Right lobe of liver (tissue), 6 donors: Measurements from ENCODE around the gene HIGD1A. TPM values are rescaled to one million over a fixed set of nuclear protein-coding genes. Genes with fewer than 3 reads are reported as not detected.

ENCODE experiments used
- ATAC-seq, 4 donors: fragments of 200-7000 bp; cut with Tn5 transposase; one replicate each; pipeline ENCODE4 v1.9.1; 2020; ENCODE audit warnings: mild to moderate bottlenecking in 4 of 4, moderate library complexity in 4 of 4
- DNase-seq, 3 donors: peaks; one replicate each; pipeline ENCODE4 v3.0.0-alpha.2; 2020
- H3K27ac ChIP-seq, 3 donors: fragments of 200-600 bp; one replicate each; pipeline ENCODE4 v1.8.0; 2022
- H3K27me3 ChIP-seq, 2 donors: fragments of 200-600 bp; one replicate each; pipeline ENCODE4 v1.8.0; 2022
- H3K36me3 ChIP-seq, 4 donors: fragments of 200-600 bp; sonication (generic) in 1 of 4; one replicate each; pipeline versions ENCODE4 v1.5.1 to v1.8.0; 2017 to 2022; ENCODE audit warnings: control low read depth in 1 of 4
- H3K4me1 ChIP-seq, 4 donors: fragments of 200-600 bp; sonication (generic) in 1 of 4; one replicate each; pipeline versions ENCODE4 v1.5.1 to v1.8.0; 2017 to 2022; ENCODE audit warnings: control low read depth in 1 of 4
- H3K4me3 ChIP-seq, 3 donors: fragments of 200-600 bp; one replicate each; pipeline ENCODE4 v1.8.0; 2022
- H3K9me3 ChIP-seq, 4 donors: fragments of 200-600 bp; sonication (generic) in 1 of 4; one replicate each; pipeline versions ENCODE4 v1.5.1 to v1.8.0; 2017 to 2022; ENCODE audit warnings: control low read depth in 1 of 4
- POLR2A ChIP-seq: fragments of 450-650 bp; IDR thresholded peaks from one replicate; pipeline ENCODE4 v1.6.1; 2017; ENCODE audit warnings: antibody characterized with exemption, mild to moderate bottlenecking
- whole genome bisulfite sequencing: methylation state at CpG from one replicate; pipeline ENCODE4 v1.1.6; 2018; ENCODE audit warnings: low coverage, low lambda C conversion rate; ENCODE audit not compliant: insufficient coverage; ENCODE audit errors: missing lambda C conversion rate; 5-methylcytosine and 5-hydroxymethylcytosine counted together
- intact Hi-C, 2 donors: fragments of 100-400 bp; cut with DNase I; formaldehyde crosslinking; loops; one replicate each; pipeline versions ENCODE4 v1.11.2 to v1.14.1; 2022
- total RNA-seq, 6 experiments: library from RNA; depleted of rRNA in 2 of 6; stranded (reverse); fragments of >200 nt in 2 of 6; fragmentation: NEBNext Ultra II Directional in 3 of 6; extraction: Animal tissue kit (Norgen Biotek cat#: 25700) in 3 of 6; gene quantifications; one replicate each; pipeline versions ENCODE4 v1.1.0 to v1.2.4, GENCODE V29; 2016 to 2023
- TF ChIP-seq, protein P1 (sequence below), 4 donors: fragments of 200-600 bp in 3 of 4; fragments of 450-650 bp in 1 of 4; IDR thresholded peaks; one replicate each; pipeline versions ENCODE4 v1.5.1 to v1.8.0; 2016 to 2022; ENCODE audit warnings: antibody characterized with exemption in 4 of 4, mild to moderate bottlenecking in 2 of 4
- donor health status: DM: no; HTN: yes; CAD: no.
- donor health status: DM: no; HTN: no; CAD: no.
- donor health status: DM: no; HTN: no; CAD: no.
- donor health status: DM: no; HTN: yes; CAD: no.
- donor health status: DM: no; HTN: yes; CAD: no.

The HIGD1A gene
- total RNA-seq, 6 experiments from 2014 or later: 104 to 348 (median 175) TPM

DNA sequence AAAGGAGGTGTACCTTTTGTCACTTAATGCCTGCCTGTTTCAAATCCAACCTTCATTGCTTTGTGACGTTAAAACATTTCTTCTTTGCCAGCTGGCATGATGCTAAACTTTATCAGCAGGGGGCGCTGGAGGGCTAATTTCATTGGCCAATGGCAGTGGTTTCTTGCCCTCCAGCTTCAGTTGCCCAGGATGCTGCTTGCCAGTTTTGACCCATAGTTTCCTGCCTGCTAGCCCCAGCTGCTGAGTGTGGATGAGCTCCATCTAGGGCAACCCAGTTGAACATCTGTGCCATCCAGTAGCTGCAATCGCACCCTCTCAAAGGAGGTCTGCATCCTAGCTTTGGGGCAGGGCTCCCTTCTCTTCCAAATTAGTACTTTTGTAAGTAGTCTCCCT, 27.0 kb upstream of the HIGD1A start:
- H3K36me3 ChIP-seq: no peaks in the 10 kb centered on the region
- 6% methylated on average over 3 of the region's 3 CpGs for WGBS
- DNase-seq (peak; percentile 77 to 91 (median 85)), ATAC-seq (peak; percentile 55 to 76 (median 74))
- no peaks in the 10 kb centered on the region for H3K27me3 ChIP-seq
- no peaks in the 10 kb centered on the region for H3K9me3 ChIP-seq
- TF ChIP-seq POLR2A: peak; percentile 55
- TF ChIP-seq, protein P1, sequence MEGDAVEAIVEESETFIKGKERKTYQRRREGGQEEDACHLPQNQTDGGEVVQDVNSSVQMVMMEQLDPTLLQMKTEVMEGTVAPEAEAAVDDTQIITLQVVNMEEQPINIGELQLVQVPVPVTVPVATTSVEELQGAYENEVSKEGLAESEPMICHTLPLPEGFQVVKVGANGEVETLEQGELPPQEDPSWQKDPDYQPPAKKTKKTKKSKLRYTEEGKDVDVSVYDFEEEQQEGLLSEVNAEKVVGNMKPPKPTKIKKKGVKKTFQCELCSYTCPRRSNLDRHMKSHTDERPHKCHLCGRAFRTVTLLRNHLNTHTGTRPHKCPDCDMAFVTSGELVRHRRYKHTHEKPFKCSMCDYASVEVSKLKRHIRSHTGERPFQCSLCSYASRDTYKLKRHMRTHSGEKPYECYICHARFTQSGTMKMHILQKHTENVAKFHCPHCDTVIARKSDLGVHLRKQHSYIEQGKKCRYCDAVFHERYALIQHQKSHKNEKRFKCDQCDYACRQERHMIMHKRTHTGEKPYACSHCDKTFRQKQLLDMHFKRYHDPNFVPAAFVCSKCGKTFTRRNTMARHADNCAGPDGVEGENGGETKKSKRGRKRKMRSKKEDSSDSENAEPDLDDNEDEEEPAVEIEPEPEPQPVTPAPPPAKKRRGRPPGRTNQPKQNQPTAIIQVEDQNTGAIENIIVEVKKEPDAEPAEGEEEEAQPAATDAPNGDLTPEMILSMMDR (IDR thresholded peaks at IDR 0.05): peak; percentile 79 to 92 (median 87)
- no peak overlapping the region for H3K4me3 ChIP-seq
- intact Hi-C loops: no loop called here
- H3K27ac ChIP-seq: peak overlapping the region; percentile 34 to 91 (median 87)
- peaks cover 0 to 58% (median 22%) of the 10 kb centered on the region in 4 donors for H3K4me1 ChIP-seq

DNA sequence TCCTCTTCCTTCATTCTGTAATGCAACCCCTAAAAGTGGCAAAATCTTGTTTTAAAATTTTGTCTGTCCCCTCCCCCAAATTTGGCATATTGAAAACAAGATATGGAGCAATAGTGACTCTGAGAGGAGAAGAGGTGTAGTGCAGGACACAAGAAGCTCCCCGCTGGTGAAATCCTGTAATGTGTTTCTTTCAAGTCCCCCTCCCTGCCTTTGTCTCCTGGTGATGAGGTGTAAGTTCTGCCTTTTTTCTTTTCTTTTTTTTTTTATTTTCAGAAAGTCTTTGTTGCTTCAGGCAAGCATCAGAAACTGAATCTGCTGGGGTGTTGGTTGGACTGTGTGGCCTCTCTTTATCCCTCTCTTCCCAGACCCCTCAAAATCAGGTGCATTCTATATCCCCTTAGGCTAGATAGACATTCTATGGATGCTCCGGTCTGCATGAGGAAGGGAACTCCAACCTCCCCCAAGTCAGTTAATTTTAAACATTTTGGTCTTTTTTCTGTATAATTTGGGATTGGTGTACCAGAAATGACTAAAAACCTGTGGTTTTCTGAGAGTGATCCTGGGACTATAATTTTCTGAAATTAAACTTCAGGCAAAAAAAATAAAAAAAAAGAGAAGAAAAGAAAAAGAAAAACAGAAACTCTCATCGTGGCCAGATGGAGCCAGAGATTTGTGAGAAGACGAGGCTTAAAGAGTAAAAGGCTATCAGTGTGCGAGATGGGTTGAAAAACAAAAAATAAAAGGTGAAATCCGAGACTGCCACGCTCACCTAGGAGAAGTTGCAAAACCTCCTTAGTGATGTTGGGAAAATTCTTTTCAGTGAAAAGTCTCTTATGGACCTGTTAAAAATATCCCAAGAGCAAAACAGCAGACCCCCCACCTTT, 26.4 kb upstream of the HIGD1A start:
- Histone ChIP-seq H3K4me3 (no peak overlapping the region), H3K36me3 (no peaks in the 10 kb centered on the region), H3K27me3 (no peaks in the 10 kb centered on the region), H3K27ac (peak overlapping the region; percentile 34 to 91 (median 87)), H3K4me1 (peaks cover 0 to 65% (median 26%) of the 10 kb centered on the region in 4 donors), H3K9me3 (no peaks in the 10 kb centered on the region)
- DNase-seq (no peak), ATAC-seq (peak; percentile 61 to 79 (median 72))
- TF ChIP-seq, protein P1 (IDR thresholded peaks at IDR 0.05): peak; percentile 45 to 84 (median 72)
- TF ChIP-seq POLR2A: no peak
- intact Hi-C loops: no loop called here
- 8% methylated on average over 7 of the region's 7 CpGs for WGBS

DNA sequence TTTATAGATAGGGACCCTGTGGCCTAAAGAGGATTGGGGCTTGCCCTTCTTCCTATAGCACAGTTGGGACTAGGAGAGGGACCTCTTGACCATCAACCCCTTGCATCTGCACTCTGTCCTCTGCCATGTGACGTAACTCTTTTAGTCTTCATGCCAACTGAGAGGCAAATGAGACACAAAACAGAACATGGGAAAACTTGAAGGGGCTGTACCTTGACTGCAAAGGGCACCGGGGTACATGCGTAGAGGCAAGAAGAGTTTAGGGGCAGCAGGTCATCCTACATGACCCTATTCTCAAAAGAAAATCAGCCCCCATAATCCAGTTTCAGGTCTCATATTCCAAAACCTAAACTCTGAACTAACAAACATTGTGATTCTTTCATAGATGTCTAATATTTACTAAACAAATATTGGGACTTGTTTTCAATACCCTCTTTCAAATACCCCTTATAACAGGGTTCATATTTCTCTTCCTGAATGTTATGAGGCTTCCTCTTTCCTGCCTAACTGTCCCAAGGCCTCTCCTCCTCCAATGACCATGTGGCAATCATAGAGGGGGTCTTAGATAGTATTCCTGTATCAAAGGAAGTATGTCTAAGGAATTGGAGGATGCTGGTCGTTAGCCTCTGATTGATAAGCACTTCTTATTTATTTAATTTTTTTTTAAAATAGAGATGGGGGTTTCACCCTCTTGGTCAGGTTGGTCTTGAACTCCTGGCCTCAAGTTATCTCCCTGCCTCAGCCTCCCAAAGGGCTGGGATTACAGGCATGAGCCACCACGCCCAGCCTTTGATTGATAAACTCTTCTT, 25.5 kb upstream of the HIGD1A start:
- Histone ChIP-seq H3K4me1 (peaks cover 0 to 66% (median 26%) of the 10 kb centered on the region in 4 donors), H3K9me3 (no peaks in the 10 kb centered on the region), H3K36me3 (no peaks in the 10 kb centered on the region), H3K27me3 (no peaks in the 10 kb centered on the region), H3K27ac (peak overlapping the region; percentile 75 to 91 (median 87)), H3K4me3 (no peak overlapping the region)
- 26% methylated on average over 5 of the region's 5 CpGs for WGBS
- intact Hi-C loops: no loop called here
- TF ChIP-seq, protein P1 (IDR thresholded peaks at IDR 0.05): no peak
- no peak for TF ChIP-seq POLR2A
- DNase-seq (peak in 1 of 3 donors; percentile 74), ATAC-seq (peak; percentile 59 to 84 (median 74))

DNA sequence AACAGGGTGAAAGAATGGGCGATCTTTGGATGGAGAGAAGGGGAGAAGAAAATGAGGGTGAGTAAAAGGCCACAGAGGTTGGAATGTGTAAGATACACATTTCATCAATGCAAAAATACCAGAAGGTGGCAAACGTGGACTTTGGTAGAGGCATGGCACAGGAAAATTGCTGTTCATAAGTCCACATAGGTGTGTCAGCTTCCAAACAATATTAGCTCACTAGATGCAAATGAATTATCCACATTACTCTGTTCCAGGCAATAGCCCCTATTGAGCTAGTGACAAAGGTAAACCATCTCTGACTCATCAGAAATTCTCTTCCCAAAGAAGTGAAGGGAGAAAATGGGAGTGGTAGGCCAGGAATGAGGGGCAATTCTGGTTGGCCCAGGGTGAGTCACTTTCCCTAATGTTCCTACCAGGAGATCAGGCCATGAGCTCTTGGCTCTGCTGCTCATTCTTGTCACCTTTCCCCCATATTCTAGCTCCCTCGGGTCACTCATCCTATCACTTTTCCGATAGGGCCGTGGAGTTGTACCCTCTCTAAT, 24.9 kb upstream of the HIGD1A start:
- WGBS: 22% methylated on average over 5 of the region's 5 CpGs
- DNase-seq: no peak
- no peaks in the 10 kb centered on the region for H3K27me3 ChIP-seq

More for the DNA sequence above, 24.9 kb upstream of the HIGD1A start:
- intact Hi-C loops: no loop called here
- Histone ChIP-seq H3K4me1 (peaks cover 0 to 66% (median 26%) of the 10 kb centered on the region in 4 donors), H3K9me3 (no peaks in the 10 kb centered on the region), H3K27ac (peak overlapping the region; percentile 75 to 91 (median 87)), H3K4me3 (no peak overlapping the region), H3K36me3 (no peaks in the 10 kb centered on the region)
- TF ChIP-seq POLR2A: no peak
- TF ChIP-seq, protein P1 (IDR thresholded peaks at IDR 0.05): no peak
- peak; percentile 51 to 66 (median 65) for ATAC-seq
